Measurements from ENCODE around the gene DPP3. TPM values are rescaled to one million over a fixed set of nuclear protein-coding genes. Genes with fewer than 3 reads are reported as not detected.

DPP3 gene
- total RNA-seq, 1 donor from 2014 or later, result 32.7 TPM

GRCh38 chr11:66546368-66546965, 66.2 kb downstream of the DPP3 start, which contains the start of gene ACTN3:
ACTN3 (plus strand) TSS chr11:66546903; CDS start chr11:66546938, 35 bp downstream.
- Histone ChIP-seq H3K27me3 (ENCODE audit: low read depth) (no peaks in the 10 kb centered on the region), H3K4me1 (peaks cover 39% of the 10 kb centered on the region), H3K9me3 (no peaks in the 10 kb centered on the region), H3K4me3 (peak within 1 kb of the TSS; percentile 81), H3K27ac (peak within 1 kb of the TSS; percentile 91), H3K36me3 (peaks cover 20% of the 10 kb centered on the region)
- no peak for DNase-seq
- peak in 1 of 2 donors; percentile 8 for ATAC-seq
- intact Hi-C loops (cut with DNase I), result no loop called here
- no peak for TF ChIP-seq CTCF (IDR thresholded peaks at IDR 0.05)

- no peaks in the 10 kb centered on the region for H3K27me3 ChIP-seq (ENCODE audit: low read depth)
- intact Hi-C loops (cut with DNase I), result no loop called here
- TF ChIP-seq CTCF (IDR thresholded peaks at IDR 0.05), result no peak
- peaks cover 39% of the 10 kb centered on the region for H3K4me1 ChIP-seq
- DNase-seq (no peak), ATAC-seq (no peak)
- no peaks in the 10 kb centered on the region for H3K9me3 ChIP-seq
- H3K36me3 ChIP-seq, result peaks cover 14% of the 10 kb centered on the region
- H3K4me3 ChIP-seq, result peak overlapping the region; percentile 81
- H3K27ac ChIP-seq, result no peak overlapping the region
Measured at GRCh38 chr11:66546966-66547661, 66.9 kb downstream of the DPP3 start.

GRCh38 chr11:66547662-66548009, 67.4 kb downstream of the DPP3 start:
- Histone ChIP-seq H3K27ac (no peak overlapping the region), H3K4me3 (no peak overlapping the region), H3K4me1 (peaks cover 34% of the 10 kb centered on the region), H3K27me3 (ENCODE audit: low read depth) (no peaks in the 10 kb centered on the region), H3K36me3 (peaks cover 10% of the 10 kb centered on the region), H3K9me3 (no peaks in the 10 kb centered on the region)
- TF ChIP-seq CTCF (IDR thresholded peaks at IDR 0.05), result no peak
- ATAC-seq, result no peak
- intact Hi-C loops (cut with DNase I), result no loop called here
- no peak for DNase-seq

- no peak overlapping the region for H3K4me3 ChIP-seq
- intact Hi-C loops (cut with DNase I), result no loop called here
- ATAC-seq (no peak), DNase-seq (no peak)
- H3K9me3 ChIP-seq, result no peaks in the 10 kb centered on the region
- peaks cover 6% of the 10 kb centered on the region for H3K36me3 ChIP-seq
- H3K27ac ChIP-seq, result no peak overlapping the region
- peaks cover 32% of the 10 kb centered on the region for H3K4me1 ChIP-seq
- no peak for TF ChIP-seq CTCF (IDR thresholded peaks at IDR 0.05)
- no peaks in the 10 kb centered on the region for H3K27me3 ChIP-seq (ENCODE audit: low read depth)
Measured at GRCh38 chr11:66548041-66548440, 67.8 kb downstream of the DPP3 start.

- Histone ChIP-seq H3K27me3 (ENCODE audit: low read depth) (no peaks in the 10 kb centered on the region), H3K4me3 (no peak overlapping the region), H3K36me3 (no peaks in the 10 kb centered on the region), H3K27ac (no peak overlapping the region), H3K9me3 (no peaks in the 10 kb centered on the region), H3K4me1 (peaks cover 23% of the 10 kb centered on the region)
- no peak for DNase-seq
- intact Hi-C loops (cut with DNase I), result no loop called here
- ATAC-seq, result no peak
- no peak for TF ChIP-seq CTCF (IDR thresholded peaks at IDR 0.05)
Measured at GRCh38 chr11:66548774-66549630, 68.8 kb downstream of the DPP3 start.
